Glutamatergic neuron (in vitro differentiated cells): ENCODE data around the gene SRP14. TPM values are rescaled to one million over a fixed set of nuclear protein-coding genes. Genes with fewer than 3 reads are reported as not detected.

ENCODE experiments used
- DNase-seq: peaks from one replicate; pipeline ENCODE4 v3.0.0; 2022
- H3K27ac Mint-ChIP-seq: one replicate; pipeline ENCODE4 v1.8.0; 2020; ENCODE audit warnings: mild to moderate bottlenecking, mixed read lengths, inconsistent platforms; ENCODE audit not compliant: unreplicated experiment
- H3K27me3 Mint-ChIP-seq: one replicate; pipeline ENCODE4 v1.8.0; 2020; ENCODE audit warnings: mild to moderate bottlenecking, moderate library complexity, mixed read lengths, inconsistent platforms; ENCODE audit not compliant: unreplicated experiment
- H3K36me3 Mint-ChIP-seq: one replicate; pipeline ENCODE4 v1.8.0; 2020; ENCODE audit warnings: mild to moderate bottlenecking, mixed read lengths, inconsistent platforms; ENCODE audit not compliant: unreplicated experiment
- H3K4me1 Mint-ChIP-seq: one replicate; pipeline ENCODE4 v1.8.0; 2020; ENCODE audit warnings: mild to moderate bottlenecking, low read depth, mixed read lengths, inconsistent platforms; ENCODE audit not compliant: unreplicated experiment
- H3K4me3 Mint-ChIP-seq: one replicate; pipeline ENCODE4 v1.8.0; 2020; ENCODE audit warnings: mild to moderate bottlenecking, mixed read lengths, inconsistent platforms; ENCODE audit not compliant: unreplicated experiment
- H3K9me3 Mint-ChIP-seq: one replicate; pipeline ENCODE4 v1.8.0; 2020; ENCODE audit warnings: mild to moderate bottlenecking, moderate library complexity, mixed read lengths, inconsistent platforms; ENCODE audit not compliant: unreplicated experiment
- total RNA-seq: library from RNA; stranded (reverse); fragmentation: NEBNext Ultra II Directional; extraction: Animal tissue kit (Norgen Biotek cat#: 25700); gene quantifications from one replicate; pipeline ENCODE4 v1.2.1, GENCODE V29; 2021; ENCODE audit not compliant: unreplicated experiment
- TF ChIP-seq, protein P1 (sequence below): fragments of 200-600 bp; sonication (generic); IDR thresholded peaks from one replicate; pipeline ENCODE4 v1.5.0; 2021; ENCODE audit not compliant: partially characterized antibody, unreplicated experiment

SRP14 gene
- total RNA-seq, 1 donor from 2014 or later: 246 TPM

DNA sequence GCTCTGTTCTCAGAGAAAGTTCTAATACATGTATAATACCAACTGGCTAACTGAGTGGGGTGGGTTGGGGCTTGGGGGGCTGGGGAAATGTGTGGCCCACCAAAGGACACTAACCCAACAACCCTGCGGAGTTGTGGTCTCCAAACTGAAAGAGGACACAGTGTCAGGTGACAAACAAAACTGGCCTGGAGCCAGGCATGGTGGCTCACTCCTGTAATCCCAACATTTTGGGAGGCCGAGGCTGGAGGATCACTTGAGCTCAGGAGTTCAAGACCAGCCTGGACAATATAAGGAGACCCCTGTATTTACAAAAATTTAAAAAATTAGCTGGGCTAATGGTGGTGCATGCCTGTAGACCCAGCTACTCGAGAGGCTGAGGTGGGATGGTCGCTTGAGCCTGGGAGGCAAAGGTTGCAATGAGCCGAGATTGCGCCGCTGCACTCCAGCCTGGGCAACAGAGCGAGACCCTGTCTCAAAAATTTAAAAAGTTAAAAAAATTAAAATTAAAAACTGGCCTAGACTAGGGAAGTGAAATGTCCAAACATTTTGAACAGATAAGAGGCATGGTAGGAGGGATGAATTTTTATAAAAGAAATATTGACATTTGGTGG lies 31.7 kb upstream of the SRP14 start:
- TF ChIP-seq, protein P1, sequence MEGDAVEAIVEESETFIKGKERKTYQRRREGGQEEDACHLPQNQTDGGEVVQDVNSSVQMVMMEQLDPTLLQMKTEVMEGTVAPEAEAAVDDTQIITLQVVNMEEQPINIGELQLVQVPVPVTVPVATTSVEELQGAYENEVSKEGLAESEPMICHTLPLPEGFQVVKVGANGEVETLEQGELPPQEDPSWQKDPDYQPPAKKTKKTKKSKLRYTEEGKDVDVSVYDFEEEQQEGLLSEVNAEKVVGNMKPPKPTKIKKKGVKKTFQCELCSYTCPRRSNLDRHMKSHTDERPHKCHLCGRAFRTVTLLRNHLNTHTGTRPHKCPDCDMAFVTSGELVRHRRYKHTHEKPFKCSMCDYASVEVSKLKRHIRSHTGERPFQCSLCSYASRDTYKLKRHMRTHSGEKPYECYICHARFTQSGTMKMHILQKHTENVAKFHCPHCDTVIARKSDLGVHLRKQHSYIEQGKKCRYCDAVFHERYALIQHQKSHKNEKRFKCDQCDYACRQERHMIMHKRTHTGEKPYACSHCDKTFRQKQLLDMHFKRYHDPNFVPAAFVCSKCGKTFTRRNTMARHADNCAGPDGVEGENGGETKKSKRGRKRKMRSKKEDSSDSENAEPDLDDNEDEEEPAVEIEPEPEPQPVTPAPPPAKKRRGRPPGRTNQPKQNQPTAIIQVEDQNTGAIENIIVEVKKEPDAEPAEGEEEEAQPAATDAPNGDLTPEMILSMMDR: no peak
- H3K9me3 Mint-ChIP-seq: no peaks in the 10 kb centered on the region
- H3K4me1 Mint-ChIP-seq: peaks cover 2% of the 10 kb centered on the region
- DNase-seq: no peak
- H3K27me3 Mint-ChIP-seq: peaks cover 7% of the 10 kb centered on the region
- H3K27ac Mint-ChIP-seq: no peak overlapping the region
- no peak overlapping the region for H3K4me3 Mint-ChIP-seq
- H3K36me3 Mint-ChIP-seq: peaks cover 9% of the 10 kb centered on the region

DNA sequence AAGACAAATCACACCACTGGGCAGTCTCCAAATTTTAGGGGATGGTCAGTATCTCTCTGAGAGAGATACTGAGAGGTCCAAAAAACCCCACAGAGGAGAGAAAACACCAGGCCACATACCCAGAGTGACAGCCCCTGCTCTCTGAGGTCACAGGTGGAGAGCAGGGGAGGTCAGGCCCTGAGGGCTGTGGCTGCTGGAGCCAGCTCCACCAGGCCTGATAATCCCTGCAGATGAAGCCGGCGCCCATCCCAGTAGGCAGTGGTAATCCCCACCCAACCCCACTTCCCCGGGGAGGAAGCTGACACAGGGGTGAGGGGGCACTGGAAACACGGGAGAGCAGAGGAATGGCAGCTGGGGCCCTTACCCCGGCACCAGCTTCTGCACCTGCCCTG lies 31.2 kb upstream of the SRP14 start:
- no peak overlapping the region for H3K4me3 Mint-ChIP-seq
- peaks cover 3% of the 10 kb centered on the region for H3K27me3 Mint-ChIP-seq
- H3K4me1 Mint-ChIP-seq: peaks cover 2% of the 10 kb centered on the region
- no peak for DNase-seq
- no peak overlapping the region for H3K27ac Mint-ChIP-seq
- TF ChIP-seq, protein P1: no peak
- peaks cover 5% of the 10 kb centered on the region for H3K36me3 Mint-ChIP-seq
- no peaks in the 10 kb centered on the region for H3K9me3 Mint-ChIP-seq

GRCh38 chr15:40069178-40070165 lies 30.5 kb upstream of the SRP14 start:
- Mint-ChIP-seq H3K27ac (no peak overlapping the region), H3K4me3 (no peak overlapping the region), H3K27me3 (peaks cover 3% of the 10 kb centered on the region), H3K36me3 (peaks cover 5% of the 10 kb centered on the region), H3K9me3 (peaks cover 1% of the 10 kb centered on the region), H3K4me1 (peaks cover 2% of the 10 kb centered on the region)
- TF ChIP-seq, protein P1: no peak
- DNase-seq: no peak

GRCh38 chr15:40067921-40068624 lies 29.1 kb upstream of the SRP14 start:
- peaks cover 2% of the 10 kb centered on the region for H3K4me1 Mint-ChIP-seq
- H3K27ac Mint-ChIP-seq: no peak overlapping the region

More at GRCh38 chr15:40067921-40068624, 29.1 kb upstream of the SRP14 start:
- Mint-ChIP-seq H3K4me3 (no peak overlapping the region), H3K36me3 (no peaks in the 10 kb centered on the region), H3K27me3 (no peaks in the 10 kb centered on the region), H3K9me3 (peaks cover 1% of the 10 kb centered on the region)
- TF ChIP-seq, protein P1: no peak
- no peak for DNase-seq
